NCI-H774 (cell line): ENCODE results near the gene CXorf66.
"Not testable (repeated sequence)": the region's sequence is repeated elsewhere in the genome, so short reads cannot be mapped to it uniquely, and the experiment has no call there.

Experiments used
- DNase-seq: peaks from one replicate; lab custom pipeline; 2025; lab: John Stamatoyannopoulos, UW

CXorf66 gene

DNA sequence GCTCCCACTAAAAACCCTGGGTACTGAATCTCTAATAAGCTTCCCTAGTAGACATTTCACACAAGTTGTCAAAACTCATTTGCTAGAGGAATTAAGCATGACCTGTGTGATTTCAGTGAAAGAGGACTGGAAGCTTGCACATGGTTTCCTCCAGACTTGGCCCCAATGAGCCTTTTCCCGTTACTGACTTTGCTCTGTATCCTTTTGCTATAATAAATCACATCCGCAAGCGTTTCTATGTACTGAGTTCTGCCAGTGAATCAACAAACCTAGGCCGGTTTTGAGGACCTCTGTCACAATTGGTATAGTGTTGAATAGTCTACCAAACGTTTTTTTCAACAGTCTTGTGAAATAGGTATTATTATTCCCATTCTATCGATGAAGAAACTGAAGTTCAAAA, 40.6 kb downstream of the CXorf66 start:
- DNase-seq = no peak

DNA sequence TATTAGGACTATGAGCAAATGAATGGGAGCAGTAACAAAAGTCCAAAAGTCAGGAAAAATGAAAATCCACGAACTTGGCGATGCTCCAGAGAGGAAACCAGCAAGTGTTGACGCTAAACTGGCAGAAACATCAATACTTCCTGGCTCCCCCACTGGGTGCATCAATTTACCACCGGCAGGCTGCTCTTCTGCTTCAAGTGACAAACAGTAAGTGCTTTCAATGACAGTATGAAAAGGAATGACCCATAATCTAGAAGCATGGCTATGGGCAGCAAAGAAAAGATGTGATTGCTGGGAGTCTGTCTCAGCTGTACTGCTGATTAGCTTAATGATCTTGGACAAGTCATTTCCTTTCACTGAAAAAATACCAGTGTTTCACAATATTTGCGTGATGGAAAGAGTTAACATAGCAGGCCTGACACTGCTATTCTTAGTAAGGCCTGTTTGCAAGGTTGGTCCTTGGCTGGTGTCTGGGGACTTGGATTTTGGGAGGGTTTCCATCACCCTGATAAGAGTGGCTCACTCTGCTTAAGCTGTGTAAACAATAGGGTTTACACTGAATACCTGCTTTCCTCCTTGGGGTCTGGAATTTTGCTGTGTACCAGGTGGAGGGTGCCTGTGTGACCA, 41.1 kb downstream of the CXorf66 start:
- DNase-seq = no peak

DNA sequence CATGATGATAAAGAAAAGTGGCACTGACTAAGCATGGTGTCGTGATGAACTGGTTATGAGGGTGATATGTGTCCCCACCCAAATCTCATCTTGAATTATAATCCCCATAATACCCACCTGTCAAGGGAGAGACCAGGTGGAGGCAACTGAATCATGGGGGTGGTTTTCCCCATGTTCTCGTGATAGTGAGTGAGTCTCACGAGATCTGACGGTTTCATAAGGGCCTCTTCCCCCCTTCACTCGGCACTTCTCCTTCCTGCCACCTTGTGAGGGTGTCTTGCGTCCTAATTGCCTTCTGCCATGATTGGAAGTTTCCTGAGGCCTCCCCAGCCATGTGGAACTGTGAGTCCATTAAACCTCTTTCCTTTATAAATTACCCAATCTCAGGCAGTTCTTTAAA, 44.2 kb downstream of the CXorf66 start:
- not testable (repeated sequence) for DNase-seq

DNA sequence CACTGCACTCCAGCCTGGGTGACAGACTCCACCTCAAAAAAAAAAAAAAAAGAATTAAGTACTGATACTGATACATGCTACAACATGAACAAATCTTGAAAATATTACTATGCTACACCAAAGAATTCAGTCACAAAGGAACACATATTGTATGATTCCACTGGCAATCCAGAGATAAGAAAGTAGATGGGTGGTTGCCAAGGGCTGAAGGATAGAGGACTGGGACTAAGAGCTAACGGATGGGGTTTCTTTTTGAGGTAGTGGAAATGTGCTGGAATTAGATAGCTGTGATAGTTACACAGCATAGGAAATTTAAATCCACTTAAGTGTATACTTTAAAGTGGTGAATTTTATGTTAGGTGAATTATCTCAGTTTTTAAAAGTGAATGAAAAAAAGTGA, 45.0 kb downstream of the CXorf66 start:
- DNase-seq = no peak

DNA sequence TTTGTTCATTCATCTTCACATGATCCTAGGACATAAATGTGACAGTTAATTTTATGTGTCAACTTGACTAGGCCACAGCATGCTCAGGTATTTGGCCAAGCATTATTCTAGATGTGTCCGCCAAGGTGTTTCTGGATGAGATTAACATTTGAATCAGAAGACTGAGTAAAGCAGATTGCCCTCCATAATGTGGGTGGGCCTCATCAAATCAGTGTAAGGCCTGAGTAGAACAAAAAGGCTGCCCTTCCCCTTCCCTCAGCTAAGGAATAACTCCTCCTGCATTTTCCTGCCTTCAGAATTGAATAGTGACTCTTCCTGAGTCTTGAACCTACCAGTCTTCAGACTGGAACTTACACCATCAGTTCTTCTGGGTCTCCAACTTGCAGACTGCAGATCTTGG, 50.9 kb downstream of the CXorf66 start:
- no peak for DNase-seq

DNA sequence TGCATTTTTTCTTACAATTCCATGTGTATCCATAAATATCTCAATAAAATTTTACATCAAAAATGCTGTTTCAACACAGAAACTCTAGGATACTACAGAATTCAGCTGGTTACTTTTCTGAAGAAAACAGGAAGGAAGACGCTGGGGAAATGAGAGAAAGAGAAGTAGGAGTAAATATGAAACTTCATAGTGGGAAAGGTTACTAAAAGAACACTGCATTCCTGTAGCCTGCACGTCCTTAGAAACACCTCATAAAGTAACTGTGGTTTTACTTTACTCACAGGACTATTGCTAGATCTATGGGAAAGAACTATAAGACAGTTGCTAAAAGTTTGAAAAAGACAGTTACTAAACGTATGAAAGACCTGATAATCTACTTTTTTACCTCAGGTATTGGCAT, 55.6 kb downstream of the CXorf66 start:
- DNase-seq = no peak

DNA sequence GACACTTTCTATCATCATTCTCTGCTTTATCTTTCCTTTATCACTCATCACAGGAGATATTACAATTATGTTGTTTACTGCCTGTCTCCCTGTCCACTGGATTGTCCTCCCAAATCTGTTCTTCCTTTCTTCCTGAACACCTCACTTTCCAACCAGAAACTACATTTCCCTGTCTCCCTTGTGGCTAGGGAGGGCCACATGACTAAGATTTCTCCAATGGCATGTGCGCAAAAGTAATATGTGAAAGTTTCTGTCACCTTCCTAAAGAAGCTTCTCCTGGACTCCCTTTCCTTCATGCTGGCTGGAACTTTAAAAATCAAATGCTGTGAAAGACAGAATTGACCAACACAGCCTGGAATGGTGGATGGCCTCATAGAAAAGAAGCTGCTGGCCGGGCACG, 58.2 kb downstream of the CXorf66 start:
- no peak for DNase-seq

DNA sequence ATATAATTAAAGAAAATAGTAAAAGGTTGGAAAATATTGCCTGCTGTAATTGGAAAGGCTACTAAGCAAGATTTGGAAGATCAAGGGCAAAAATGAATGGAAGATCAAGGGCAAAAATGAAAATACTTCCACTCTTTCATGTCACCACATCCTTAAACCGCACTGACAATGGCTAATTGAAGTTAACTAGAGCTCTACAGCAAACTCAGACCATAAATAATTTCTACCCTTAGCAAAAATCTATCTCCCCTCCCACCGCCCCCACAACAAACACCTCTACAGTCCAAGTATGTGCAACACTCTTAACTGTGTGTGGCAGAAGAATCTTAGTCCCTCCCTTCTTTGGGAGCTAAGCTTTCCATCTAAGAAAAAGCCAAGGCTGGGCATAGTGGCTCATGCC, 59.6 kb downstream of the CXorf66 start:
- no peak for DNase-seq
